GM12878 (cell line): ENCODE results near the gene ARIH2. TPM values are rescaled to one million over a fixed set of nuclear protein-coding genes. Genes with fewer than 3 reads are reported as not detected.

Experiments used
- ATF3 ChIP-seq: IDR thresholded peaks from 2 replicates; pipeline ENCODE4 v1.6.1; 2011; ENCODE audit warnings: low read depth, mild to moderate bottlenecking, low read length, moderate library complexity, borderline replicate concordance; ENCODE audit errors: extremely low read depth
- ATF7 ChIP-seq: fragments of 450-650 bp; IDR thresholded peaks from 2 replicates; pipeline ENCODE4 v1.6.1; 2016; ENCODE audit warnings: low read depth, mild to moderate bottlenecking
- BMI1 ChIP-seq: fragments of 450-650 bp; IDR thresholded peaks from 2 replicates; pipeline ENCODE4 v1.6.1; 2016; ENCODE audit warnings: mild to moderate bottlenecking, moderate library complexity, borderline replicate concordance
- CBX5 ChIP-seq: sonication (generic); IDR thresholded peaks from 2 replicates; pipeline ENCODE4 v1.6.1; 2016; ENCODE audit warnings: low read depth, moderate library complexity, mild to moderate bottlenecking, inconsistent platforms
- CHD4 ChIP-seq: fragments of 200-600 bp; sonication (generic); IDR thresholded peaks from 2 replicates; pipeline ENCODE4 v1.6.1; 2016; ENCODE audit warnings: mild to moderate bottlenecking
- HDAC2 ChIP-seq: fragments of 200-600 bp; sonication (generic); IDR thresholded peaks from 2 replicates; pipeline ENCODE4 v1.6.1; 2017
- HDGF ChIP-seq: fragments of 450-650 bp; IDR thresholded peaks from 2 replicates; pipeline ENCODE4 v1.6.1; 2016; ENCODE audit warnings: antibody characterized with exemption
- IKZF1 ChIP-seq: fragments of 450-650 bp; conservative IDR thresholded peaks from 2 replicates; pipeline ENCODE4 v1.6.1; 2017; ENCODE audit warnings: antibody characterized with exemption, mild to moderate bottlenecking
- JUND ChIP-seq: IDR thresholded peaks from 2 replicates; pipeline ENCODE4 v1.6.1; 2012; ENCODE audit warnings: low read depth, mild to moderate bottlenecking, low read length, improper control_type of control experiment, moderate library complexity
- LARP7 ChIP-seq: fragments of 450-650 bp; IDR thresholded peaks from 2 replicates; pipeline ENCODE4 v1.6.1; 2017; ENCODE audit warnings: mild to moderate bottlenecking
- MEF2B ChIP-seq: fragments of 450-650 bp; IDR thresholded peaks from 2 replicates; pipeline ENCODE4 v1.6.1; 2018; ENCODE audit warnings: mild to moderate bottlenecking, moderate library complexity; ENCODE audit not compliant: partially characterized antibody, poor library complexity, severe bottlenecking
- NBN ChIP-seq: fragments of 450-650 bp; IDR thresholded peaks from 2 replicates; pipeline ENCODE4 v1.6.1; 2016
- NKRF ChIP-seq: fragments of 450-650 bp; conservative IDR thresholded peaks from 2 replicates; pipeline ENCODE4 v1.6.1; 2017; ENCODE audit warnings: mild to moderate bottlenecking, moderate library complexity
- NR2C1 ChIP-seq: fragments of 450-650 bp; IDR thresholded peaks from 2 replicates; pipeline ENCODE4 v1.6.1; 2017; ENCODE audit warnings: antibody characterized with exemption, mild to moderate bottlenecking, moderate library complexity
- NR2F1 ChIP-seq: fragments of 450-650 bp; conservative IDR thresholded peaks from 2 replicates; pipeline ENCODE4 v1.6.1; 2017; ENCODE audit warnings: mild to moderate bottlenecking
- SIN3A ChIP-seq: IDR thresholded peaks from 2 replicates; pipeline ENCODE4 v1.6.1; 2012; ENCODE audit warnings: low read depth, low read length, improper control_type of control experiment
- SIX5 ChIP-seq: IDR thresholded peaks from 2 replicates; pipeline ENCODE4 v1.6.1; 2011; ENCODE audit warnings: mild to moderate bottlenecking, low read depth, low read length, moderate library complexity; ENCODE audit not compliant: severe bottlenecking
- SMAD5 ChIP-seq: IDR thresholded peaks from 2 replicates; pipeline ENCODE4 v1.6.1; 2016; ENCODE audit warnings: antibody characterized with exemption, low read depth
- SMARCA5 ChIP-seq: fragments of 450-650 bp; IDR thresholded peaks from 2 replicates; pipeline ENCODE4 v1.6.1; 2017; ENCODE audit warnings: mild to moderate bottlenecking
- SRF ChIP-seq, 2 experiments: IDR thresholded peaks; 2 replicates each; pipeline ENCODE4 v1.6.1; 2011; ENCODE audit warnings: low read depth in 2 of 2, low read length in 2 of 2, mild to moderate bottlenecking in 1 of 2, moderate library complexity in 1 of 2
- TAF1 ChIP-seq: IDR thresholded peaks from 2 replicates; pipeline ENCODE4 v1.6.1; 2011; ENCODE audit warnings: mild to moderate bottlenecking, low read depth, low read length, borderline replicate concordance
- polyA plus RNA-seq, 11 experiments: library from polyadenylated mRNA; depleted of rRNA in 4 of 11; unstranded in 6 of 11; stranded (reverse) in 5 of 11; fragments of >200 nt; fragmentation: Nextera tagmentation in 4 of 11; fragmentation: Illumina TruSeq in 1 of 11; extraction: Ambion mirVana in 4 of 11; extraction: Trizol in 1 of 11; gene quantifications; 1 replicate in 1 of 11; 2 replicates in 10 of 11; pipeline versions ENCODE4 v1.2.1 to v1.2.3, GENCODE V29; 2011 to 2016; ENCODE audit warnings: inconsistent platforms in 2 of 11, missing spikeins in 2 of 11, low read depth in 1 of 11
- total RNA-seq, 4 experiments: library from RNA; depleted of rRNA in 3 of 4; stranded (reverse); fragments of >200 nt in 3 of 4; fragmentation: Illumina TruSeq in 1 of 4; extraction: Trizol in 1 of 4; gene quantifications; 2 replicates each; pipeline versions ENCODE4 v1.2.1 to v1.2.3, GENCODE V29; 2013 to 2021
- TF ChIP-seq, protein P1 (sequence below): fragments of 450-650 bp; IDR thresholded peaks from 2 replicates; pipeline ENCODE4 v1.6.1; 2016; ENCODE audit warnings: mild to moderate bottlenecking
- TF ChIP-seq, protein P2 (sequence below), 3 experiments: IDR thresholded peaks in 2 of 3; conservative IDR thresholded peaks in 1 of 3; 2 replicates each; pipeline ENCODE4 v1.5.1; 2011; ENCODE audit warnings: low read depth in 3 of 3, low read length in 3 of 3, mild to moderate bottlenecking in 3 of 3, control low read depth in 2 of 3, moderate library complexity in 2 of 3, inconsistent platforms in 1 of 3, mixed read lengths in 1 of 3; ENCODE audit not compliant: control insufficient read depth in 2 of 3, insufficient read depth in 1 of 3; ENCODE audit errors: extremely low read depth in 1 of 3

Gene ARIH2
- total and polyA plus RNA-seq, 10 of the 15 experiments (the other 5 are each of a cell fraction or from before 2014, with no cell fraction given): 18.7 to 74.7 (median 63.7) TPM

DNA sequence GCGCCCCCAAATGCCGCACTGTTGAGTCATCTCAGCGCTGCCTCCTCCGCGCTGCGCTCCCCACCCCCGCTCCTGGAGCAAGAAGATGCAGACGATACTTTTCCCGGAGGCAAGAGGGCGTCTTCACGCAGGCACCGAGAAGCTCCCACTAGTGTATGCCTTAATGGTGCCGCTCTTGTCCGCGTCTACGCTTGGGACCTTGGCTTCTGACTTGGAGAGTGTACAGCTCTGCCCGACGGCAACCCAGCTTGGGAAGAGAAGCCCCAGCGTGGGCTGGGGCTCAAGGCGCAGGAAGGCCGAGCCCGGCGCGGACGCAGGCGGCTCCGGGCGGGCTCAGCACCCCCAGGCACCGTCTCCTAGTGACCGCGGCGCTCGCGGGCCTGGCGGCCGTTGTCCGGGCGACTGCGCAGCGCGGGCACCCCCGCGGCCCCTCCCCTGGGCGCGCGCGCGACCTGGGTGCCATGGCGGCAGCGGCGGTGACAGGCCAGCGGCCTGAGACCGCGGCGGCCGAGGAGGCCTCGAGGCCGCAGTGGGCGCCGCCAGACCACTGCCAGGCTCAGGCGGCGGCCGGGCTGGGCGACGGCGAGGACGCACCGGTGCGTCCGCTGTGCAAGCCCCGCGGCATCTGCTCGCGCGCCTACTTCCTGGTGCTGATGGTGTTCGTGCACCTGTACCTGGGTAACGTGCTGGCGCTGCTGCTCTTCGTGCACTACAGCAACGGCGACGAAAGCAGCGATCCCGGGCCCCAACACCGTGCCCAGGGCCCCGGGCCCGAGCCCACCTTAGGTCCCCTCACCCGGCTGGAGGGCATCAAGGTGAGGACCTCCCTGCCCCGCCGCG lies 71.4 kb downstream of the ARIH2 start, which contains the start of gene P4HTM (continued):
- TF ChIP-seq, protein P1, sequence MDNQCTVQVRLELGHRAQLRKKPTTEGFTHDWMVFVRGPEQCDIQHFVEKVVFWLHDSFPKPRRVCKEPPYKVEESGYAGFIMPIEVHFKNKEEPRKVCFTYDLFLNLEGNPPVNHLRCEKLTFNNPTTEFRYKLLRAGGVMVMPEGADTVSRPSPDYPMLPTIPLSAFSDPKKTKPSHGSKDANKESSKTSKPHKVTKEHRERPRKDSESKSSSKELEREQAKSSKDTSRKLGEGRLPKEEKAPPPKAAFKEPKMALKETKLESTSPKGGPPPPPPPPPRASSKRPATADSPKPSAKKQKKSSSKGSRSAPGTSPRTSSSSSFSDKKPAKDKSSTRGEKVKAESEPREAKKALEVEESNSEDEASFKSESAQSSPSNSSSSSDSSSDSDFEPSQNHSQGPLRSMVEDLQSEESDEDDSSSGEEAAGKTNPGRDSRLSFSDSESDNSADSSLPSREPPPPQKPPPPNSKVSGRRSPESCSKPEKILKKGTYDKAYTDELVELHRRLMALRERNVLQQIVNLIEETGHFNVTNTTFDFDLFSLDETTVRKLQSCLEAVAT: peak; percentile 15; the same call in 1 of the 2 replicates
- TF ChIP-seq MEF2B: no peak
- peak; percentile 64; the same call in 1 of the 2 replicates for TF ChIP-seq SMARCA5
- TF ChIP-seq, protein P2, sequence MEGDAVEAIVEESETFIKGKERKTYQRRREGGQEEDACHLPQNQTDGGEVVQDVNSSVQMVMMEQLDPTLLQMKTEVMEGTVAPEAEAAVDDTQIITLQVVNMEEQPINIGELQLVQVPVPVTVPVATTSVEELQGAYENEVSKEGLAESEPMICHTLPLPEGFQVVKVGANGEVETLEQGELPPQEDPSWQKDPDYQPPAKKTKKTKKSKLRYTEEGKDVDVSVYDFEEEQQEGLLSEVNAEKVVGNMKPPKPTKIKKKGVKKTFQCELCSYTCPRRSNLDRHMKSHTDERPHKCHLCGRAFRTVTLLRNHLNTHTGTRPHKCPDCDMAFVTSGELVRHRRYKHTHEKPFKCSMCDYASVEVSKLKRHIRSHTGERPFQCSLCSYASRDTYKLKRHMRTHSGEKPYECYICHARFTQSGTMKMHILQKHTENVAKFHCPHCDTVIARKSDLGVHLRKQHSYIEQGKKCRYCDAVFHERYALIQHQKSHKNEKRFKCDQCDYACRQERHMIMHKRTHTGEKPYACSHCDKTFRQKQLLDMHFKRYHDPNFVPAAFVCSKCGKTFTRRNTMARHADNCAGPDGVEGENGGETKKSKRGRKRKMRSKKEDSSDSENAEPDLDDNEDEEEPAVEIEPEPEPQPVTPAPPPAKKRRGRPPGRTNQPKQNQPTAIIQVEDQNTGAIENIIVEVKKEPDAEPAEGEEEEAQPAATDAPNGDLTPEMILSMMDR (IDR thresholded peaks at IDR 0.05 in 2 of 3, conservative IDR thresholded peaks at IDR 0.05 in 1 of 3; ENCODE audit: control insufficient read depth in 2 of 3, extremely low read depth in 1 of 3, insufficient read depth in 1 of 3, low read depth in 3 of 3, low read length in 3 of 3): peak in 2 of 3 experiments; percentile 12 to 46; a peak in 3 of 6 replicates
- 0 out of 4 replicates have a peak, but pooled peaks of 1 of the 2 experiments have one; percentile 38 for TF ChIP-seq SRF (IDR thresholded peaks at IDR 0.05; ENCODE audit: low read depth in 2 of 2, low read length in 2 of 2)
- no peak for TF ChIP-seq CBX5
- peak; percentile 67; the same call in 1 of the 2 replicates for TF ChIP-seq NBN
- peak; percentile 88; the same call in 1 of the 2 replicates for TF ChIP-seq SIN3A
- peak; percentile 39; the same call in 1 of the 2 replicates for TF ChIP-seq TAF1
- no peak for TF ChIP-seq BMI1
- 0 out of 2 replicates have a peak, but pooled peaks have one; percentile 43 for TF ChIP-seq HDAC2
- peak; percentile 41 for TF ChIP-seq NR2F1
- peak; percentile 85 for TF ChIP-seq IKZF1
- peak; percentile 59; the same call in 1 of the 2 replicates for TF ChIP-seq JUND
- TF ChIP-seq NKRF: peak; percentile 88; the same call in 1 of the 2 replicates
- TF ChIP-seq NR2C1: peak; percentile 38; the same call in 1 of the 2 replicates
- no peak for TF ChIP-seq CHD4
- TF ChIP-seq ATF3: no peak
- TF ChIP-seq LARP7: peak; percentile 79
- no peak for TF ChIP-seq SMAD5
- peak; percentile 34; the same call in 1 of the 2 replicates for TF ChIP-seq HDGF
- TF ChIP-seq SIX5: no peak
- peak; percentile 66; the same call in 1 of the 2 replicates for TF ChIP-seq ATF7
